A549 (cell line): ENCODE data around the gene RUNX3. TPM values are rescaled to one million over a fixed set of nuclear protein-coding genes. Genes with fewer than 3 reads are reported as not detected.

Source experiments
- ATAC-seq, 2 experiments: fragments of 200-7000 bp in 1 of 2; fragments of >200 bp in 1 of 2; cut with Nextera tagmentation in 1 of 2; cut with Tn5 transposase in 1 of 2; 3 replicates each; pipeline versions ENCODE4 v1.8.0 to v1.9.1; 2018 to 2020; ENCODE audit warnings: mild to moderate bottlenecking in 1 of 2, moderate library complexity in 1 of 2
- CTCF ChIA-PET: fragments of 300-600 bp; sonication (Branson Sonifier 250); formaldehyde crosslinking; extraction: SDS; loops from one replicate; lab custom pipeline; 2021; ENCODE audit warnings: antibody characterized with exemption, inconsistent platforms; lab: Yijun Ruan, JAX
- POLR2A ChIA-PET: fragments of 350-600 bp; formaldehyde crosslinking; extraction: SDS; loops from one replicate; lab custom pipeline; 2021; ENCODE audit warnings: antibody characterized with exemption, inconsistent platforms; lab: Yijun Ruan, JAX
- DNase-seq, 2 experiments: peaks; one replicate each; pipeline versions ENCODE4 v3.0.0 to v3.0.0-alpha.2; 2011 to 2016; ENCODE audit warnings: low read depth in 1 of 2, low spot score in 1 of 2
- FAIRE-seq: peaks from 2 replicates; lab custom pipeline; 2011; peaks lifted over from hg19 to GRCh38; lab: Jason Lieb, UNC
- H3K27ac ChIP-seq, 2 experiments: fragments of >200 bp; sonication (Bioruptor Twin); formaldehyde crosslinking; 3 replicates each; pipeline ENCODE4 v1.5.1; 2016 to 2017
- H3K4me1 ChIP-seq: fragments of >200 bp; sonication (Bioruptor Twin); formaldehyde crosslinking; 3 replicates; pipeline ENCODE4 v1.6.1; 2016
- H3K4me2 ChIP-seq: fragments of >200 bp; sonication (Bioruptor Twin); formaldehyde crosslinking; 3 replicates; pipeline ENCODE4 v1.6.1; 2016
- H3K4me3 ChIP-seq: fragments of >200 bp; sonication (Bioruptor Twin); formaldehyde crosslinking; 3 replicates; pipeline ENCODE4 v1.5.1; 2016
- H3K9me3 ChIP-seq: fragments of >200 bp; sonication (Bioruptor Twin); formaldehyde crosslinking; 3 replicates; pipeline ENCODE4 v1.6.1; 2016
- CHD2 ChIP-seq: fragments of 150-350 bp; IDR thresholded peaks from 2 replicates; pipeline ENCODE4 v1.6.1; 2014; ENCODE audit warnings: low read length; ENCODE audit not compliant: partially characterized antibody
- CHD4 ChIP-seq: fragments of 200-600 bp; sonication (generic); IDR thresholded peaks from 2 replicates; pipeline ENCODE4 v1.6.1; 2016; ENCODE audit warnings: antibody characterized with exemption, mild to moderate bottlenecking, borderline replicate concordance
- EHMT2 ChIP-seq: fragments of 200-600 bp; sonication (generic); IDR thresholded peaks from 2 replicates; pipeline ENCODE4 v1.6.1; 2016; ENCODE audit warnings: antibody characterized with exemption, low read depth, mild to moderate bottlenecking, moderate library complexity
- ELK1 ChIP-seq: fragments of 150-350 bp; IDR thresholded peaks from 2 replicates; pipeline ENCODE4 v1.6.1; 2014; ENCODE audit warnings: low read depth, mild to moderate bottlenecking, low read length
- FOXS1 ChIP-seq: fragments of 250-450 bp; sonication (Bioruptor Pico); IDR thresholded peaks from 2 replicates; pipeline ENCODE4 v1.5.0; 2020; ENCODE audit warnings: mild to moderate bottlenecking, moderate library complexity
- HMGXB4 ChIP-seq: fragments of 250-450 bp; sonication (Bioruptor Pico); IDR thresholded peaks from 2 replicates; pipeline ENCODE4 v1.5.0; 2021; ENCODE audit warnings: mild to moderate bottlenecking, moderate library complexity, borderline replicate concordance
- HOXB13 ChIP-seq: fragments of 250-450 bp; sonication (Bioruptor Pico); IDR thresholded peaks from 2 replicates; pipeline ENCODE4 v1.5.0; 2020; ENCODE audit warnings: low read depth, mild to moderate bottlenecking, moderate library complexity
- JUNB ChIP-seq: fragments of >200 bp; sonication (Bioruptor Twin); formaldehyde crosslinking; IDR thresholded peaks from 2 replicates; pipeline ENCODE4 v1.6.1; 2016
- KDM1A ChIP-seq: fragments of 200-600 bp; sonication (generic); IDR thresholded peaks from 2 replicates; pipeline ENCODE4 v1.6.1; 2016; ENCODE audit warnings: low read depth, mild to moderate bottlenecking
- NPAS2 ChIP-seq: fragments of 250-450 bp; sonication (Bioruptor Pico); IDR thresholded peaks from 2 replicates; pipeline ENCODE4 v1.8.0; 2022; ENCODE audit warnings: mild to moderate bottlenecking, moderate library complexity, borderline replicate concordance
- NR3C1 ChIP-seq: fragments of >200 bp; sonication (Bioruptor Twin); formaldehyde crosslinking; IDR thresholded peaks from 3 replicates; pipeline ENCODE4 v1.6.1; 2017
- PBX3 ChIP-seq: IDR thresholded peaks from 2 replicates; pipeline ENCODE4 v1.6.1; 2012
- PHF8 ChIP-seq: fragments of 200-600 bp; sonication (generic); IDR thresholded peaks from 2 replicates; pipeline ENCODE4 v1.6.1; 2016; ENCODE audit warnings: low read depth, mild to moderate bottlenecking, antibody characterized with exemption, moderate library complexity, borderline replicate concordance
- POLR2A ChIP-seq: IDR thresholded peaks from 2 replicates; pipeline ENCODE4 v1.6.1; 2012; ENCODE audit warnings: mild to moderate bottlenecking, low read length
- RFX5 ChIP-seq: fragments of 450-650 bp; IDR thresholded peaks from 2 replicates; pipeline ENCODE4 v1.7.1; 2014; ENCODE audit warnings: antibody characterized with exemption, mild to moderate bottlenecking, moderate library complexity
- SMC3 ChIP-seq: fragments of >200 bp; sonication (Bioruptor Twin); formaldehyde crosslinking; IDR thresholded peaks from 3 replicates; pipeline ENCODE4 v1.6.1; 2018; ENCODE audit warnings: inconsistent platforms
- ZC3H11A ChIP-seq: fragments of 450-650 bp; IDR thresholded peaks from 2 replicates; pipeline ENCODE4 v1.6.1; 2014; ENCODE audit warnings: antibody characterized with exemption, mild to moderate bottlenecking
- ZFP36 ChIP-seq: fragments of 450-650 bp; IDR thresholded peaks from 2 replicates; pipeline ENCODE4 v1.6.1; 2014; ENCODE audit warnings: borderline replicate concordance; ENCODE audit not compliant: partially characterized antibody
- WGBS: methylation state at CpG from one replicate; pipeline ENCODE4 v1.1.6; 2017; ENCODE audit errors: missing lambda C conversion rate; 5-methylcytosine and 5-hydroxymethylcytosine counted together
- polyA plus RNA-seq, 4 experiments: library from polyadenylated mRNA; depleted of rRNA in 3 of 4; stranded (reverse); fragments of >200 nt; fragmentation: RNase III in 1 of 4; extraction: RNeasy Plus Mini Kit Qiagen cat#74134 plus additional on column Dnase treatment in 1 of 4; gene quantifications; 2 replicates in 3 of 4; 3 replicates in 1 of 4; pipeline ENCODE4 v1.2.3, GENCODE V29; 2011 to 2017

Gene RUNX3
- polyA plus RNA-seq, 2 of the 4 experiments (the other 2 are of a cell fraction): 1.4 to 4.0 TPM

- TF ChIP-seq JUNB: no peak
- TF ChIP-seq HOXB13 (CRISPR knock-in tag): no peak
- no peak for TF ChIP-seq PHF8
- TF ChIP-seq CHD4: no peak
- no peak for TF ChIP-seq PBX3
- no peak for TF ChIP-seq NR3C1
- TF ChIP-seq RFX5: no peak
- no peak for TF ChIP-seq CHD2
- TF ChIP-seq EHMT2: no peak
- no peak for TF ChIP-seq HMGXB4 (CRISPR knock-in tag)
- no peak for TF ChIP-seq SMC3
- TF ChIP-seq ELK1: no peak
- CTCF ChIA-PET: interaction anchor here (0.9 to 1.3 kb wide), 3 partner anchors 16 to 153 kb away, joined by 3 to 5 read pairs (median 3); no protein-coding TSS in a partner anchor
- H3K4me1 ChIP-seq: 0 out of 3 replicates have a peak, but pooled peaks cover 3% of the 10 kb centered on the region
- H3K9me3 ChIP-seq: no peaks in the 10 kb centered on the region
- no peak for FAIRE-seq
- H3K27ac ChIP-seq: no peak overlapping the region
- no peak for ATAC-seq
- DNase-seq: no peak
- H3K4me2 ChIP-seq: no peak overlapping the region
- WGBS: 69% methylated on average over 5 of the region's 9 CpGs
- H3K4me3 ChIP-seq: no peak overlapping the region
- POLR2A ChIA-PET: no interaction called here
Observed at GRCh38 chr1:24948079-24948827, 18.2 kb upstream of the RUNX3 start.

- Histone ChIP-seq H3K4me1 (0 out of 3 replicates have a peak, but pooled peaks cover 3% of the 10 kb centered on the region), H3K4me3 (no peak overlapping the region), H3K27ac (0 out of 6 replicates have a peak overlapping the region, but pooled peaks of 1 of the 2 experiments have one; percentile 24), H3K9me3 (no peaks in the 10 kb centered on the region), H3K4me2 (no peak overlapping the region)
- DNase-seq (no peak), FAIRE-seq (no peak), ATAC-seq (peak in 1 of 2 experiments; percentile 49; a peak in 3 of 6 replicates)
- WGBS: 66% methylated on average over 8 of the region's 13 CpGs
- ChIA-PET POLR2A (no interaction called here), CTCF (interaction anchor here (0.9 to 1.0 kb wide), 3 partner anchors 15 to 154 kb away, joined by 3 to 5 read pairs (median 3); no protein-coding TSS in a partner anchor)
- TF ChIP-seq PBX3 (no peak), EHMT2 (no peak), ZFP36 (no peak), KDM1A (no peak), FOXS1 (CRISPR knock-in tag) (no peak), NPAS2 (CRISPR knock-in tag) (no peak), ZC3H11A (no peak), POLR2A (no peak)
Observed at GRCh38 chr1:24946861-24947658, 17.0 kb upstream of the RUNX3 start.
